Measurements from ENCODE around the gene CHST8. TPM values are rescaled to one million over a fixed set of nuclear protein-coding genes. Genes with fewer than 3 reads are reported as not detected.

CHST8 gene
- total and polyA plus RNA-seq, 9 donors: 0.48 to 2.5 (median 1.0) TPM; not detected in 1

DNA sequence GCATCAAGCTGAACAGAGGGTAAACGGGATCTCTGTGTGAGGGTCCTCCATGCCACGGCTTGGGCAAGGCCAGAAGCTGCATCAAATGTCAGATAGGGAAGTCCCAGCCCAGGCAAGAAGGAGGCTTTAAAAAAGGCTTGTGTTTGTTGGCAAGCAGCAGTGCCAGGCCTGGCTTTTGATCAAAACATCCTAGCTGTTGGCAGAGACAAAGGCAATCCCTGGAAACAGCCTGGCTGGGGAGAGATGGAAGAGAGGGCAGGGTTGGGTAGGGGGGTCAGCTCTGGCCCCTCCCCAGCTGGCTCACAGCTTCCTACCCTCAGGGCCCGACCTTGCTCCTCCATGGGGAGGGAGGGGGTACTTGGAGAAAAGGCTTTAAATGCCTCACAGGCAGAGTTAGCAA is 113.2 kb downstream of the CHST8 start:
- Histone ChIP-seq H3K27me3 (no peaks in the 10 kb centered on the region), H3K4me1 (ENCODE audit: insufficient read depth) (no peaks in the 10 kb centered on the region), H3K27ac (no peak overlapping the region), H3K9me3 (no peaks in the 10 kb centered on the region), H3K36me3 (no peaks in the 10 kb centered on the region), H3K4me3 (no peak overlapping the region)
- no peak for DNase-seq
- TF ChIP-seq, protein P1, sequence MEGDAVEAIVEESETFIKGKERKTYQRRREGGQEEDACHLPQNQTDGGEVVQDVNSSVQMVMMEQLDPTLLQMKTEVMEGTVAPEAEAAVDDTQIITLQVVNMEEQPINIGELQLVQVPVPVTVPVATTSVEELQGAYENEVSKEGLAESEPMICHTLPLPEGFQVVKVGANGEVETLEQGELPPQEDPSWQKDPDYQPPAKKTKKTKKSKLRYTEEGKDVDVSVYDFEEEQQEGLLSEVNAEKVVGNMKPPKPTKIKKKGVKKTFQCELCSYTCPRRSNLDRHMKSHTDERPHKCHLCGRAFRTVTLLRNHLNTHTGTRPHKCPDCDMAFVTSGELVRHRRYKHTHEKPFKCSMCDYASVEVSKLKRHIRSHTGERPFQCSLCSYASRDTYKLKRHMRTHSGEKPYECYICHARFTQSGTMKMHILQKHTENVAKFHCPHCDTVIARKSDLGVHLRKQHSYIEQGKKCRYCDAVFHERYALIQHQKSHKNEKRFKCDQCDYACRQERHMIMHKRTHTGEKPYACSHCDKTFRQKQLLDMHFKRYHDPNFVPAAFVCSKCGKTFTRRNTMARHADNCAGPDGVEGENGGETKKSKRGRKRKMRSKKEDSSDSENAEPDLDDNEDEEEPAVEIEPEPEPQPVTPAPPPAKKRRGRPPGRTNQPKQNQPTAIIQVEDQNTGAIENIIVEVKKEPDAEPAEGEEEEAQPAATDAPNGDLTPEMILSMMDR (IDR thresholded peaks at IDR 0.05): no peak
- TF ChIP-seq EP300 (IDR thresholded peaks at IDR 0.05): no peak
- TF ChIP-seq POLR2A (IDR thresholded peaks at IDR 0.05): no peak
- intact Hi-C loops (cut with DNase I): no loop called here
- 18 to 31% (median 27%) methylated on average over 3 of the region's 3 CpGs for whole genome bisulfite sequencing, 3 donors

DNA sequence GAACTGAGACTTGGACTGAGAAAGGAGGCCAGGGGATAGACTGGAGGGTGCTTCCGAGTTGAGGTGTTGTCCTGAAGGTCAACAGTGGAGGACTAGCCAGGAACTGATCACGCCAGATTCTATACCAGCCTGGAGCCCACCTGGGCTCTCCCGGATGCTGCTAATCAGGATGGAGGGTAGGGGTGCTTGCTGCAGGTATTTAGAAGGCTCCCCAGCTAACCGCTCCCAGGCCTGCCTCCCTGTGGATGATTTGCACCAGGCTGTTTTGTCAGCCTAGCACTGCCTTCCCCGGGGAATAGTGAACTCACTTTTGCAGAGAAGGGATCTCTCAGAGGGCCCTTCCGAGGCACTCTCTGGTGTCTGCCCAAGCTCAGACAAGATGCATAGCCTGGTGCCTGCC is 114.4 kb downstream of the CHST8 start:
- H3K36me3 ChIP-seq: no peaks in the 10 kb centered on the region
- no peaks in the 10 kb centered on the region for H3K9me3 ChIP-seq
- H3K27me3 ChIP-seq: no peaks in the 10 kb centered on the region
- H3K4me3 ChIP-seq: no peak overlapping the region
- no peak for TF ChIP-seq EP300 (IDR thresholded peaks at IDR 0.05)
- TF ChIP-seq, protein P1 (IDR thresholded peaks at IDR 0.05): no peak
- TF ChIP-seq POLR2A (IDR thresholded peaks at IDR 0.05): no peak
- no peak overlapping the region for H3K27ac ChIP-seq
- no peaks in the 10 kb centered on the region for H3K4me1 ChIP-seq (ENCODE audit: insufficient read depth)
- WGBS, 3 donors: 46 to 65% (median 57%) methylated on average over 6 of the region's 6 CpGs
- intact Hi-C loops (cut with DNase I): no loop called here
- no peak for DNase-seq

DNA sequence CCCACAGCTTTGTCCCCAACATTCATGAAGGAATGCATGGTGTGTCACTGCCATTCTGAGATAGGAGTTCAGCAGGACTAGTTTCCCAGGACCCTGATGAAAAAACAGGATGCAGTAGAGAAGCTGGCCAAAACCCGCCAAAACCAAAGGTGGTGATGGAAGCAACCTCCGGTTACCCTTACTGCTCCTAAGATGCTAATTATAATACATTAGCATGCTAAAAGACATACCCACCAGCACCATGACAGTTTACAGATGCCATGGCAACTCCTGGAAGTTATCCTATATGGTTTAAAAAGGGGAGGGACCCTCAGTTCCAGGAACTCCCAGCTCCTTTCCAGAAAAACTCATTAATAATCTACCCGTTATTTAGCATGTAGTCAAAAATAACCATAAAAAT is 115.0 kb downstream of the CHST8 start:
- Histone ChIP-seq H3K4me1 (ENCODE audit: insufficient read depth) (no peaks in the 10 kb centered on the region), H3K27me3 (no peaks in the 10 kb centered on the region), H3K27ac (no peak overlapping the region), H3K36me3 (no peaks in the 10 kb centered on the region), H3K9me3 (no peaks in the 10 kb centered on the region), H3K4me3 (no peak overlapping the region)
- no peak for DNase-seq
- 35 to 62% (median 44%) methylated on average over 3 of the region's 3 CpGs for WGBS, 3 donors
- no peak for TF ChIP-seq EP300 (IDR thresholded peaks at IDR 0.05)
- TF ChIP-seq POLR2A (IDR thresholded peaks at IDR 0.05): no peak
- TF ChIP-seq, protein P1 (IDR thresholded peaks at IDR 0.05): no peak
- intact Hi-C loops (cut with DNase I): no loop called here

DNA sequence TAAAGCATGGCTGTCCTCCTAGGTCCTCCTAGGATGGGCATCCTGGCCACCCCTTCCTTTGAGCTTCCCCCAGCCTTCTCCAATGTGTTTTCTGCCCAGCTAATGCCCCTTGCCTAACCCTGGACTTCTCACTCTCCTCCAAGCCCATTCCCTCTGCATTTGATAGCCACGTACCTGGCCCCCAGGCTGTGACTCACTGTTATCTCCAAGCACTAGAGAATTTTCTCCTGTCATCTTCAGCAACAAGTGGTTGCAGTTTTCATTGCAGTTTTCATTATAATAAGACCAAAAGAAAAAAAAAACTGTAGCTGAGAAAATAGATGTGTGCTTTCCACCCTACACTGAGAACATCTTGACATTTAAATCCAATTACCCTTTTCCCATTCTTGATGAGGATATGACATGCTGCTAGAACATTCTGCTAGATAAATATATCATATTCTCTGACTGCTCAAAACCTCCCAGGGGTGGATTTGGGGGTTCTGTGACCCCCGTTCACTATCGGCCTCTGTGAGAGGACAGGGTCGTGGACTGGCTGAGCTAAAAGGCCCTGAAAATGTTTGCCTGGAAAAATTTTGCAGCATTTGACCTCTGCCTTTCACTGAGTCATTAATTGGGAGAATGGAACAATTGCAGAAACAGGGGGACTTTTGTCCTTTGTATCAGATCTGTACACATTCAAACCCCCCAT is 116.1 kb downstream of the CHST8 start:
- Histone ChIP-seq H3K9me3 (no peaks in the 10 kb centered on the region), H3K4me1 (ENCODE audit: insufficient read depth) (no peaks in the 10 kb centered on the region), H3K36me3 (no peaks in the 10 kb centered on the region), H3K4me3 (no peak overlapping the region), H3K27me3 (no peaks in the 10 kb centered on the region), H3K27ac (no peak overlapping the region)
- intact Hi-C loops (cut with DNase I): no loop called here
- DNase-seq: no peak
- no peak for TF ChIP-seq POLR2A (IDR thresholded peaks at IDR 0.05)
- TF ChIP-seq, protein P1 (IDR thresholded peaks at IDR 0.05): no peak
- no peak for TF ChIP-seq EP300 (IDR thresholded peaks at IDR 0.05)
- WGBS, 3 donors: 59 to 67% (median 65%) methylated on average over 4 of the region's 4 CpGs
